Nephron progenitor cell (in vitro differentiated cells): Measurements from ENCODE around the gene SLC16A5.
"Not testable (repeated sequence)": the region's sequence is repeated elsewhere in the genome, so short reads cannot be mapped to it uniquely, and the experiment has no call there.

Experiments used
- DNase-seq: peaks from one replicate; pipeline ENCODE4 v3.0.0; 2021
- H3K27ac Mint-ChIP-seq: 2 replicates; pipeline ENCODE4 v1.8.0; 2021; ENCODE audit warnings: mild to moderate bottlenecking, moderate library complexity, mixed read lengths
- H3K27me3 Mint-ChIP-seq: 2 replicates; pipeline ENCODE4 v1.8.0; 2021; ENCODE audit warnings: mild to moderate bottlenecking, low read depth, mixed read lengths; ENCODE audit not compliant: poor library complexity
- H3K36me3 Mint-ChIP-seq: 2 replicates; pipeline ENCODE4 v1.8.0; 2021; ENCODE audit warnings: low read depth, mixed read lengths
- H3K4me1 Mint-ChIP-seq: 2 replicates; pipeline ENCODE4 v1.8.0; 2021; ENCODE audit warnings: mixed read lengths
- H3K4me3 Mint-ChIP-seq: 2 replicates; pipeline ENCODE4 v1.8.0; 2021; ENCODE audit warnings: mild to moderate bottlenecking, moderate library complexity, mixed read lengths
- H3K9me3 Mint-ChIP-seq: 2 replicates; pipeline ENCODE4 v1.8.0; 2021; ENCODE audit warnings: mild to moderate bottlenecking, moderate library complexity, mixed read lengths
- TF ChIP-seq, protein P1 (sequence below): fragments of 200-600 bp; sonication (generic); IDR thresholded peaks from 2 replicates; pipeline ENCODE4 v1.5.0; 2021; ENCODE audit warnings: antibody characterized with exemption

SLC16A5 gene

DNA sequence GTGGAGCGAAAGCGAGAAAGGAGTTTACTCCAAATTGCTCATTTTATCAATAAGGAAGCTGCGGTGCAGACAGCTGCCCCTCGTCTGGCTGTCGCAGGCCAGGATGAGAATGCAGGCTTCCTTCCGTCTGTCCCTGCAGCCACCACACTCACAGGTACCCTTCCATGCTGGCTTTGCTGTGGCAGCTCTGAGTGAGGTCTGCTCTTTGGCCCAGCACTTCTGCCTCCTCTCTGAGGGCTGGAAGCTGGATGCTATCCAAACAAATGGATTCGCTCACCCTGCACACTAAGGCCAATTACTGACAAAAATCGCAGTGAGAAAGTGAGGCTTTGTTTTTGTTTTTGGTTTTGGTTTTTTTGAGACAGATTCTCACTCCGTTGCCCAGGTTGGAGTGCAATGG, 29.0 kb downstream of the SLC16A5 start:
- DNase-seq, result no peak
- H3K4me1 Mint-ChIP-seq, result peaks cover 25% of the 10 kb centered on the region
- H3K27me3 Mint-ChIP-seq, result no peaks in the 10 kb centered on the region

DNA sequence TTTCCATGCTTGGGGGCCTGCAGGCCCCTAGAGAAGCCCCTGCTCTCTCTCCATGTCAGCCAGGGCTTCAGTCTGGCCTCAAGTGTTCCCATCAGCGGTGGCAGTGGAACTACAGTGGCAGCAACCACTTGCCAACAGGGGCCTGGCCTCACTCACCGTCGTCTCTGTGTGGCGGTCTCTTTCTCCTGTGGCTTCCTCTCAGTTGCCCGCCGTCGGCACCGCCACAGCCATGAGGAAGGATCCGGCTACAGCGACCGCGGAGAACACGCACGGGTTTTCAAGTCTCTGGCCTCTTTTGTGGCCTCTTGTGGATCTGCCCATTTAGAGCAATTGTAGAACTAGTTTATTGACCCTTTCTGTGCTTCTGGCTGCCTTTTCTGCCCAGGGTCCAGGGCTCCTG, 30.6 kb downstream of the SLC16A5 start:
- Mint-ChIP-seq H3K27ac (peak overlapping the region; percentile 72), H3K36me3 (peaks cover 30% of the 10 kb centered on the region), H3K4me3 (no peak overlapping the region), H3K4me1 (peaks cover 19% of the 10 kb centered on the region), H3K9me3 (no peaks in the 10 kb centered on the region), H3K27me3 (no peaks in the 10 kb centered on the region)
- DNase-seq, result no peak
- TF ChIP-seq, protein P1, sequence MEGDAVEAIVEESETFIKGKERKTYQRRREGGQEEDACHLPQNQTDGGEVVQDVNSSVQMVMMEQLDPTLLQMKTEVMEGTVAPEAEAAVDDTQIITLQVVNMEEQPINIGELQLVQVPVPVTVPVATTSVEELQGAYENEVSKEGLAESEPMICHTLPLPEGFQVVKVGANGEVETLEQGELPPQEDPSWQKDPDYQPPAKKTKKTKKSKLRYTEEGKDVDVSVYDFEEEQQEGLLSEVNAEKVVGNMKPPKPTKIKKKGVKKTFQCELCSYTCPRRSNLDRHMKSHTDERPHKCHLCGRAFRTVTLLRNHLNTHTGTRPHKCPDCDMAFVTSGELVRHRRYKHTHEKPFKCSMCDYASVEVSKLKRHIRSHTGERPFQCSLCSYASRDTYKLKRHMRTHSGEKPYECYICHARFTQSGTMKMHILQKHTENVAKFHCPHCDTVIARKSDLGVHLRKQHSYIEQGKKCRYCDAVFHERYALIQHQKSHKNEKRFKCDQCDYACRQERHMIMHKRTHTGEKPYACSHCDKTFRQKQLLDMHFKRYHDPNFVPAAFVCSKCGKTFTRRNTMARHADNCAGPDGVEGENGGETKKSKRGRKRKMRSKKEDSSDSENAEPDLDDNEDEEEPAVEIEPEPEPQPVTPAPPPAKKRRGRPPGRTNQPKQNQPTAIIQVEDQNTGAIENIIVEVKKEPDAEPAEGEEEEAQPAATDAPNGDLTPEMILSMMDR, result no peak

More for the DNA sequence above, 29.0 kb downstream of the SLC16A5 start:
- Mint-ChIP-seq H3K36me3 (peaks cover 37% of the 10 kb centered on the region), H3K9me3 (no peaks in the 10 kb centered on the region), H3K27ac (peak overlapping the region; percentile 91), H3K4me3 (no peak overlapping the region)
- TF ChIP-seq, protein P1, result no peak

DNA sequence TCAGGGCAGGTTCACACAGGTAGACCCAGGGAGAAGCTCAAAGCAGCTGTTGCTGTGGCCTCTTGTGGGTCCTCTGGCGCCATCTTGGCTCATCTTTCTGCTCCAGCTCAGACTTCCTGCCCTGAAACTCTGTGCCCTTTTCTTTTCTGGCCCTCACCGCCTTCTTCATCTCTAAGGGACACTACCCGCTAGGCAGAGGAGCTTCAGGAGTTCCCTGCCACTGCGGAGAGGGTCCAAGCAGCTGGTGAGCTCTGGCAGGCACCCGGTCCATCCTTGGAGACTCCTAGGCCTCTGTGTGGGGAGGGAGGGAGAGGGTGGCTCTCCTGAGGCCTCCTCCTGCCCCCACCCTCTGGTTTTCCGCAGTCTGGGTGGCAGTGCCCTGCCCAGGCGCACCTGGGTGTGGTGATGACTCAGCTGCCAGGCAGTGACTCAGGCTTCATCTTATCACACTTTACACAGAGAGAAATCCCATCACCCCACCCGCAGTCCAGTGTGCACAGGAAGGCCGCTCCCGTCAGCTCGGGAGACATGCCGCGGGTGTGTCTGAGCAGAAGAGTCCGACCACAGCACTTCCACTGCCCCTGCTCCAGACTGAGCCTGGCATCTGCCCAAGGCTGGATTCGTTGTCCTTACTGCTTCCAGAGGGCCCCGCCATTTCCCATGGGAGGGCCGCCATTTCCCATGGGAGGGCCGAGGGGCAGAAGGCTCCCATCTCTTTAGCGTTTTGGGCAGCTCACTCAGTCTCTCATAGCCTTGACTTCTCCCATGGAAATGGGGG, 36.5 kb downstream of the SLC16A5 start:
- peaks cover 22% of the 10 kb centered on the region for H3K36me3 Mint-ChIP-seq
- no peaks in the 10 kb centered on the region for H3K9me3 Mint-ChIP-seq
- no peak overlapping the region for H3K4me3 Mint-ChIP-seq
- no peaks in the 10 kb centered on the region for H3K27me3 Mint-ChIP-seq
- TF ChIP-seq, protein P1, result no peak
- H3K27ac Mint-ChIP-seq, result no peak overlapping the region
- no peak for DNase-seq
- H3K4me1 Mint-ChIP-seq, result peaks cover 26% of the 10 kb centered on the region

DNA sequence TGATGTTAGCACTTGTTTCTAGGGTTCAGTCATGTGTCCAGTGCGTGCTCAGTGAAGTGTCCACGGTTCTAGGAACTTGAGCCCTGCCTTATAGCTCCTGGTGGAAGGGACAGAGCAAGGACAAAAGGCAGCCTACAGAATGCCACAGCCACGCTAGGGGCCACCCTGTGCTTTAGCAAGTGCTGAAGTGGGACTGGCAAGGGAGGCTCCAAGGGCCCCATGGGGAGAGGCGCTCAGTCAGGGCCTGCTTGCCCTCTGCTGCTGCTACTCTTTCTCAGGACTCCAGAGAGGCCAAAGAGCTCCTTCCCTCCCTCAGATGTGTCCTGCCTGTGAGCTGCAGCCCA, 37.0 kb downstream of the SLC16A5 start:
- Mint-ChIP-seq H3K4me3 (no peak overlapping the region), H3K36me3 (peaks cover 21% of the 10 kb centered on the region), H3K27me3 (no peaks in the 10 kb centered on the region), H3K27ac (no peak overlapping the region), H3K4me1 (peaks cover 32% of the 10 kb centered on the region), H3K9me3 (no peaks in the 10 kb centered on the region)
- no peak for DNase-seq
- TF ChIP-seq, protein P1, result no peak

DNA sequence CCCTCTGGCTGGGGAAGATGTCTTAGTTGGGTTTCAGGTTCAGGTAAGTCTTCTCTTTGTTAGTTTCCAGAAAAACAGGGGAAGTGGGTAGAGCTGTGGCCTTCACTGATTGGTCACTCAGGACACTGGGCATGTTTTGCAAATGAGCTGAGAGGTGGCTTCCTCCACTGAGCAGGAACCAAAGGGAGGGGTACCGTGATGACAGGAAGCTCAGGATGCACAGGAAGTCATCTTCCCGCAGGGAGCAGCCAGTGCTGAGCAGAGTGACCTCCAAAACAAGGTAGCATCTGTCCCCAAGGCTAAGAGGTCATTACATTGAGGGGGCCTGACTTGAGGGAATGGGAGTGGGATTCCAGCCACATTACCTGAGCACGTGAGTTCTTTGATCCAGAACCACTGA, 38.2 kb downstream of the SLC16A5 start:
- peaks cover 40% of the 10 kb centered on the region for H3K4me1 Mint-ChIP-seq
- H3K27ac Mint-ChIP-seq, result peak overlapping the region; percentile 94
- H3K36me3 Mint-ChIP-seq, result peaks cover 17% of the 10 kb centered on the region
- H3K4me3 Mint-ChIP-seq, result no peak overlapping the region
- no peak for DNase-seq
- H3K9me3 Mint-ChIP-seq, result no peaks in the 10 kb centered on the region
- TF ChIP-seq, protein P1, result no peak
- H3K27me3 Mint-ChIP-seq, result no peaks in the 10 kb centered on the region

DNA sequence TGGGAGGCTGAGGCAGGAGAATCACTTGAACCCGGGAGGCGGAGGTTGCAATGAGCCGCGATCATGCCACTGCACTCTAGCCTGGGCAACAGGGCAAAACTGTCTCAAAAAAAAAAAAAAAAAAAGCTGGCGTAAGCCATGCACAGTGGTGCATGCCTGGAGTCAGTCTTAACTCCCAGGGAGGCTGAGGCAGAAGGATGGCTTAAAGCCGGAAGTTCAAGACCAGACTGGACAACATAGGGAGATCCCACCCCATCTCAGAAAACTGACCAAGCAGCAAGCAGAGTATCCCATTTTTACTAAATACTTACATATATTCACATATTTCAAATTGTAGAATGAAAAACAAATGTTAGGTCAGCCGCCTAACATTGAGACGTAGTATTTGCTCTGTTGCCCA, 39.2 kb downstream of the SLC16A5 start:
- DNase-seq, result no peak
- H3K4me3 Mint-ChIP-seq, result no peak overlapping the region
- H3K9me3 Mint-ChIP-seq, result no peaks in the 10 kb centered on the region
- H3K27ac Mint-ChIP-seq, result no peak overlapping the region
- H3K36me3 Mint-ChIP-seq, result peaks cover 10% of the 10 kb centered on the region
- no peaks in the 10 kb centered on the region for H3K27me3 Mint-ChIP-seq
- peaks cover 40% of the 10 kb centered on the region for H3K4me1 Mint-ChIP-seq
- TF ChIP-seq, protein P1, result no peak

DNA sequence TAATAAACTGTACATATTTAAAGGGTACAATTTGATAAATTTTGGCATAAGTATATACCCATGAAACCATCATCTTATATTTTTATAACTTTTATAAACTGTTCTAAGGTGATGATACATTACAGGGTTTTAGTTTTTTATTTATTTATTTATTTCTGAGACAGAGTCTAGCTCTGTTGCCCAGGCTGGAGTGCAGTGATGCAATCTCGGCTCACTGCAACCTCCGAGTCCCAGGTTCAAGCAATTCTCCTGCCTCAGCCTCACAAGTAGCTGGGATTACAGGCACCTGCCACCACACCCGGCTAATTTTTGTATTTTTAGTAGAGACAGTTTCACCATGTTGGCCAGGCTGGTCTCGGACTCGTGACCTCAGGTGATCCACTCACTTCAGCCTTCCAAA, 40.2 kb downstream of the SLC16A5 start:
- H3K9me3 Mint-ChIP-seq, H3K27me3 Mint-ChIP-seq, H3K36me3 Mint-ChIP-seq, DNase-seq: not testable (repeated sequence)
- peak overlapping the region; percentile 65 for H3K4me3 Mint-ChIP-seq
- H3K4me1 Mint-ChIP-seq, result peaks cover 40% of the 10 kb centered on the region
- H3K27ac Mint-ChIP-seq, result peak overlapping the region; percentile 96
